Measurements from ENCODE around the gene DHX58.

- no peak for TF ChIP-seq GATA2 (IDR thresholded peaks at IDR 0.05; ENCODE audit: low read depth, low read length)
- TF ChIP-seq GATA3 (IDR thresholded peaks at IDR 0.05; ENCODE audit: low read depth, low read length) = no peak
These were observed 21.3 kb downstream of the DHX58 start for GRCh38 chr17:42090964-42091790.
